ENCODE results near the gene SRSF8. TPM values are rescaled to one million over a fixed set of nuclear protein-coding genes. Genes with fewer than 3 reads are reported as not detected.
"Not testable (repeated sequence)": the region's sequence is repeated elsewhere in the genome, so short reads cannot be mapped to it uniquely, and the experiment has no call there.

Gene SRSF8
- total RNA-seq, 2 experiments from 2014 or later: 31.1 to 32.2 TPM

- CTCF ChIA-PET: interaction anchor here (1.4 kb wide), 1 partner anchor 31 kb away, joined by 5 read pairs; no protein-coding TSS in a partner anchor
Measured at GRCh38 chr11:95100191-95100648, 33.5 kb downstream of the SRSF8 start.

GRCh38 chr11:95100856-95101507, 34.3 kb downstream of the SRSF8 start:
- CTCF ChIA-PET: interaction anchor here (1.4 to 2.2 kb wide), 2 partner anchors 31 to 32 kb away, joined by 5 read pairs; no protein-coding TSS in a partner anchor
- Mint-ChIP-seq H3K9me3 (no peaks in the 10 kb centered on the region), H3K27ac (no peak overlapping the region), H3K36me3 (peaks cover 17% of the 10 kb centered on the region), H3K4me1 (ENCODE audit: low read depth) (peaks cover 20% of the 10 kb centered on the region), H3K27me3 (no peaks in the 10 kb centered on the region), H3K4me3 (no peak overlapping the region)
- intact Hi-C loops (cut with micrococcal nuclease): no loop called here
- DNase-seq: no peak
- POLR2A ChIA-PET: no interaction called here

More at GRCh38 chr11:95100191-95100648, 33.5 kb downstream of the SRSF8 start:
- no peak for DNase-seq
- POLR2A ChIA-PET: no interaction called here
- intact Hi-C loops (cut with micrococcal nuclease): no loop called here
- Mint-ChIP-seq H3K27ac (no peak overlapping the region), H3K36me3 (peaks cover 23% of the 10 kb centered on the region), H3K9me3 (no peaks in the 10 kb centered on the region), H3K4me3 (no peak overlapping the region), H3K4me1 (ENCODE audit: low read depth) (peaks cover 28% of the 10 kb centered on the region), H3K27me3 (no peaks in the 10 kb centered on the region)

DNA sequence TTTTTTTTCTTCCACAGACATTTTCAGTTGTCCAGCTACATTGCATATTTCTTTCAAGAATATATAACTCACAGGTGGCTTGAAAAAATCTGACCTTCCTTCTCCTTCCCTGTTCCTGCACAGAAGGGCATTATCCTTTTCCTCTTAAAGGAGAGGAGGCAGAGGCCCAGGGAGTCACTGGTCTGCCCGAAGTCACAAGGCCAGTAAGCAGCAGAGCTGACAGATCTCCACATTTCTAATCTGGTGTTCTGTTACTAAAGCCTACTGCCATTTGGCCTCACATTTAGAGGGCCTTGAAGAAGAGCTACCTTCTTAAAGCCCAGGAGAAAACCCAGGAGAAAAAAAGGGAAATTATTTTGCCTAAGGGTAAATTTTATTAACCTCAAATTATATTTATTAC, 35.2 kb downstream of the SRSF8 start:
- ChIA-PET POLR2A (no interaction called here), CTCF (interaction anchor here (1.9 to 2.2 kb wide), 2 partner anchors 9 to 33 kb away, joined by 5 to 8 read pairs; no protein-coding TSS in a partner anchor)
- Mint-ChIP-seq H3K4me3 (no peak overlapping the region), H3K4me1 (ENCODE audit: low read depth) (peaks cover 13% of the 10 kb centered on the region), H3K36me3 (peaks cover 17% of the 10 kb centered on the region), H3K27me3 (no peaks in the 10 kb centered on the region), H3K9me3 (no peaks in the 10 kb centered on the region), H3K27ac (no peak overlapping the region)
- DNase-seq: no peak
- intact Hi-C loops (cut with micrococcal nuclease): no loop called here

GRCh38 chr11:95102733-95103132, 36.0 kb downstream of the SRSF8 start:
- H3K4me1 Mint-ChIP-seq (ENCODE audit: low read depth): peaks cover 5% of the 10 kb centered on the region
- no peaks in the 10 kb centered on the region for H3K9me3 Mint-ChIP-seq
- ChIA-PET POLR2A (interaction anchor here (1.4 kb wide), 1 partner anchor 13 kb away, joined by 4 read pairs; no protein-coding TSS in a partner anchor), CTCF (interaction anchor here (0.5 to 2.2 kb wide), 3 partner anchors 10 to 37 kb away, joined by 3 to 8 read pairs (median 5); no protein-coding TSS in a partner anchor)
- H3K27ac Mint-ChIP-seq: no peak overlapping the region
- no peak for DNase-seq
- H3K27me3 Mint-ChIP-seq: no peaks in the 10 kb centered on the region
- intact Hi-C loops (cut with micrococcal nuclease): no loop called here
- no peak overlapping the region for H3K4me3 Mint-ChIP-seq
- H3K36me3 Mint-ChIP-seq: peaks cover 11% of the 10 kb centered on the region

GRCh38 chr11:95103701-95104100, 37.0 kb downstream of the SRSF8 start:
- Mint-ChIP-seq H3K27ac (no peak overlapping the region), H3K4me3 (no peak overlapping the region), H3K27me3 (no peaks in the 10 kb centered on the region), H3K9me3 (no peaks in the 10 kb centered on the region), H3K4me1 (ENCODE audit: low read depth) (peaks cover 5% of the 10 kb centered on the region), H3K36me3 (peaks cover 13% of the 10 kb centered on the region)
- intact Hi-C loops (cut with micrococcal nuclease): no loop called here
- POLR2A ChIA-PET: interaction anchor here (1.4 kb wide), 1 partner anchor 13 kb away, joined by 4 read pairs; no protein-coding TSS in a partner anchor
- no peak for DNase-seq
- CTCF ChIA-PET: interaction anchor here (1.0 to 1.9 kb wide), 2 partner anchors 11 to 13 kb away, joined by 3 to 8 read pairs; no protein-coding TSS in a partner anchor

GRCh38 chr11:95104121-95104830, 37.6 kb downstream of the SRSF8 start:
- H3K4me3 Mint-ChIP-seq: no peak overlapping the region
- H3K4me1 Mint-ChIP-seq (ENCODE audit: low read depth): peaks cover 5% of the 10 kb centered on the region
- ChIA-PET CTCF (interaction anchor here (0.6 to 1.0 kb wide), 2 partner anchors 13 to 34 kb away, joined by 3 read pairs; no protein-coding TSS in a partner anchor), POLR2A (interaction anchor here (1.4 kb wide), 1 partner anchor 14 kb away, joined by 4 read pairs; no protein-coding TSS in a partner anchor)
- no peak for DNase-seq
- peaks cover 16% of the 10 kb centered on the region for H3K36me3 Mint-ChIP-seq
- H3K9me3 Mint-ChIP-seq: no peaks in the 10 kb centered on the region
- H3K27ac Mint-ChIP-seq: no peak overlapping the region
- no peaks in the 10 kb centered on the region for H3K27me3 Mint-ChIP-seq
- intact Hi-C loops (cut with micrococcal nuclease): no loop called here

DNA sequence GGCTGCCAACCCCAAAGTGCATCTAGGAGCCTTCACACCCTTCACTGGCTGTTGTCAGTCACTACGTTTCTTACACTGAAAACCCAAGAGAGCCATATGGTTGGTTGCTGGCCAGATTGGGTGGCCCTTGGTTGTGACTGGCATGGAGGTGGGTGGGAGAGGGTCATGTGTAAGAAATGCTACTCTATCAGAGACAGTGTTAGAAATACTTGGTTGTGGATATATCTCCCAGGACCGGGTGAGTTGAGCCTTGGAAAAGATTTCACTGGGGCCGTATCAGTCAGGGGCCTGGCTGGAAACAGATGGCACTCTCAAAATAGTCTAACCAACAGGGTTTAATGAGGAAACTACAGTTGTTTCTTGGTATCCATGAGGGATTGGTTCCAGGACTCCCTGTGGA, 38.1 kb downstream of the SRSF8 start:
- H3K9me3 Mint-ChIP-seq: no peaks in the 10 kb centered on the region
- H3K36me3 Mint-ChIP-seq: peaks cover 20% of the 10 kb centered on the region

GRCh38 chr11:95108159-95108611, 41.5 kb downstream of the SRSF8 start:
- DNase-seq: no peak
- Mint-ChIP-seq H3K9me3 (no peaks in the 10 kb centered on the region), H3K36me3 (peaks cover 18% of the 10 kb centered on the region), H3K4me3 (no peak overlapping the region), H3K4me1 (ENCODE audit: low read depth) (no peaks in the 10 kb centered on the region), H3K27ac (no peak overlapping the region), H3K27me3 (no peaks in the 10 kb centered on the region)
- intact Hi-C loops (cut with micrococcal nuclease): no loop called here
- ChIA-PET POLR2A (interaction anchor here (0.7 kb wide), 2 partner anchors 40 to 469 kb away, joined by 3 read pairs; no protein-coding TSS in a partner anchor), CTCF (no interaction called here)

More for the DNA sequence above, 38.1 kb downstream of the SRSF8 start:
- Mint-ChIP-seq H3K4me3 (no peak overlapping the region), H3K27ac (no peak overlapping the region), H3K4me1 (ENCODE audit: low read depth) (peaks cover 5% of the 10 kb centered on the region), H3K27me3 (no peaks in the 10 kb centered on the region)
- ChIA-PET CTCF (no interaction called here), POLR2A (no interaction called here)
- DNase-seq: no peak
- intact Hi-C loops (cut with micrococcal nuclease): no loop called here

GRCh38 chr11:95108671-95109551, 42.2 kb downstream of the SRSF8 start:
- H3K27ac Mint-ChIP-seq: no peak overlapping the region
- ChIA-PET CTCF (no interaction called here), POLR2A (interaction anchor here (0.7 kb wide), 1 partner anchor 469 kb away, joined by 3 read pairs; no protein-coding TSS in a partner anchor)
- peaks cover 24% of the 10 kb centered on the region for H3K36me3 Mint-ChIP-seq
- no peaks in the 10 kb centered on the region for H3K27me3 Mint-ChIP-seq
- no peak overlapping the region for H3K4me3 Mint-ChIP-seq
- no peaks in the 10 kb centered on the region for H3K9me3 Mint-ChIP-seq
- no peaks in the 10 kb centered on the region for H3K4me1 Mint-ChIP-seq (ENCODE audit: low read depth)
- intact Hi-C loops (cut with micrococcal nuclease): no loop called here
- no peak for DNase-seq

GRCh38 chr11:95111471-95111870, 44.8 kb downstream of the SRSF8 start:
- H3K4me3 Mint-ChIP-seq; H3K27ac Mint-ChIP-seq; intact Hi-C loops (cut with micrococcal nuclease); H3K9me3 Mint-ChIP-seq; DNase-seq; CTCF ChIA-PET; H3K4me1 Mint-ChIP-seq (ENCODE audit: low read depth); POLR2A ChIA-PET; H3K27me3 Mint-ChIP-seq: not testable (repeated sequence)
- H3K36me3 Mint-ChIP-seq: peaks cover 23% of the 10 kb centered on the region

DNA sequence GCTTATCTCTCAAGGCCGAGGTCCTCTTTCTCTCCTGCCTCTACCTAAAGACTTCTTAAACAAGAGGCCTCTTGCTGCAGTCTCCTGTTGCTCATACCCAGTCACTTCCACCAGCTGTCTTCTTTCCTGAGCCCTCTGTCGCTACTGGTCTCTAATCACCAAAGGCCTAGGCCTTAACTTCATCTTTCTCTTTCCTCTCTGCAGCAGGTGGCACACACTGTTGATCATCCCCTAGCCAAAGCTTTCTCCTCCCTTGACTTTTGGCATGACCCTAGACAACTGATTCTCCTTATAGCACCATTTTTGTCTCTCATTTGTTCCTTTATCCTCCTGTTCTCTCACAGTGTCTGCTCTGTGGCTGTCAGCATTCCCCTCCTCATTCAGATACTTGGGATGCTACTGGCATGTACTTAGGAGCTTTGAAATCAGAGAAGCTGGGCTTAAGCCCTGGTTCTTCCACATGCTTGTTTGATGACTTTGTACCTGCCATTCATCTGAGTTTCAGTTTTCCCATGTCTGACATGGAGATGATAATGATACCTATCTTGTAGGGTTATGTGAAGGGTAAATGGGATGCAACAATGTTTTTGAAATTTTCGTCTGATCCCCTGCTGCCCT, 45.3 kb downstream of the SRSF8 start:
- H3K27ac Mint-ChIP-seq: no peak overlapping the region
- H3K36me3 Mint-ChIP-seq: peaks cover 23% of the 10 kb centered on the region
- POLR2A ChIA-PET: no interaction called here
- intact Hi-C loops (cut with micrococcal nuclease): no loop called here
- H3K4me3 Mint-ChIP-seq: no peak overlapping the region
- no peaks in the 10 kb centered on the region for H3K4me1 Mint-ChIP-seq (ENCODE audit: low read depth)
- CTCF ChIA-PET: no interaction called here
- no peak for DNase-seq
- no peaks in the 10 kb centered on the region for H3K27me3 Mint-ChIP-seq
- H3K9me3 Mint-ChIP-seq: no peaks in the 10 kb centered on the region

All from activated CD4-positive, alpha-beta memory T cell treated with anti-CD3 and anti-CD28 coated beads for 36 hours (primary cell).